Stimulated activated CD8-positive, alpha-beta memory T cell treated with anti-CD3 and anti-CD28 coated beads, Interleukin-15, amount 100 ng/mL, for 48 hours (primary cell): ENCODE data around the gene FAIM2.

Experiments used
- DNase-seq, 2 donors: peaks; one replicate each; pipeline ENCODE4 v3.0.0-alpha.2; 2020; ENCODE audit warnings: low read depth in 2 of 2

Gene FAIM2

DNA sequence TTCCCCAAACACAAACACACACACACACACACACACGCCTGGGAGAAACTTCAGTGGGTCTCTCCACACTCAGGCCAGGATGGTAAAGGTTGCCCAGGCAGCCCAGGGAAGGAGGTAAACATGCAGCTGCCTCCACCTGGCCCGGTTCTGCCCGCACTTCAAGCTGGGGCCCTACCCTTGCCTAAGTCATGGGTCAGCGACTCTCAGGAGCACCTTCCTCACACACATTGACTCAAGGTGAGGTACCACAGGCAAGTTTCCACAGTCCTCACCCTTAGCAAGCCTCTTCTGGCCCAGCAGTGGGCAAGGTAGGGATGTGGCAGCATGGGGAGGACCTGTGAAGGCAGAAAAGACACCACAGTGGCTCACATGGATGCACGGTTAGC lies 14.1 kb upstream of the FAIM2 start:
- DNase-seq = no peak

DNA sequence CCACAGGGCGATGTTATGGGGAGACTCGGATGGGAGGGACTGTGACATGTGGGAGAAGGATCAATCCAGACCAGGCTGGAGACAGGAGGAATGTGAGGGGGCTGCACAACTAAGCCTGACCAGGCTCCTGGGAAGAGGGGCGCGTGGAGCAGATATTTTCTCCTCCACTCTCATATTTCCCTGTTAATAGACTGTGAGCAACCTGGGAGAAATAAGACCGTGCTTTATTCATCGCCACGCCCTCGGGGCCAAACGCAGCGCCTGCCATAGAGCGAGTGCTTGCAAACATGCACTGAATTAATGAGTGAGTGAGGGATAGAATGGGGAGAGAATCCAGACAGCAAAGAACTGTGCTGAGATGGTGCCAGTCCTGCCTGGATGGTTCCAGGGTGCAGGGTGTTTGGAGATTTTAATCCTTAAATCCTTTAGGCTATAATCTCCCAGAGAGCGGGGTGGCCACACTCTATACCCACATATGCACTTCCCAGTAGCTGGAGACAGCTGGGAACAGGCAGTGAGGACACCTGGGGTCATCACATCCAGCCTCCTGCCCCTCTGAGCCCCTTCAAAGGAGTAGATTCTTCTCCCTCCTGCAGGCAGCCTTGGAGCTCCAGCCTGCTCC lies 13.6 kb upstream of the FAIM2 start:
- no peak for DNase-seq

DNA sequence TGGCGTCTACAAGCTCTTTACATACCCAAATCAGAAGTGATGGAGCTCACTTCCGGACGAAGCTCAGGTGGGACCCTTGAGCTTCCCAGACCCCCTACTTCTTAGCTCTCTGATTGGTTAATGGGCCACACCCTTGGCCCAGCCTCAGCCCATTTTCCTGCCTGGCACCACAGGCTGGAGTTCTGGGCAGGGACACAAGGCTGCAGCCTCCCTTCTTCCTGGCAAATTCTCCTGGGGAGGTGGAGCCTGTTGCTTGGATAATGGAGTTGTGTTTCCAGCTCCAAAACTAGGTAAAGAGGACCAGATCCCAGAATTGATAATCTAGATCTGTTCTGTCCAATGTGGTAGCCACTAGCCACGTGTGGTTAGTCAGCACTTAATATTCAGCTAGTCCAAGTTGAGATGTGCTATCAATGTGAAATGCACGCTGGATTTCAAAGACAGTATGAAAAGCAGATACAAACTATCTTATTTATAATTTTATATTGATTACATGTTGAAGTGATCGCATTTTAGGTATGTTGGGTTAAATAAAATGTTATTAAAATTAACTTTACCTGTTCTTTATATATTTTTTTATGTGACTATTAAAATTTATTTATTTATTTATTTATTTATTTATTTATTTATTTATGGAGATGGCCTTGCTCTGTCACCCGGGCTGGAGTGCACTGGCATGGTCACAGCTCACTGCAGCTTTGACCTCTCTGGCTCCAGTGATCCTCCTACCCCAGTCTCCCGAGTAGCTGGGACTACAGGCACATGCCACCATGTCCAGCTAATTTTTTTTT lies 12.6 kb upstream of the FAIM2 start:
- DNase-seq = no peak

DNA sequence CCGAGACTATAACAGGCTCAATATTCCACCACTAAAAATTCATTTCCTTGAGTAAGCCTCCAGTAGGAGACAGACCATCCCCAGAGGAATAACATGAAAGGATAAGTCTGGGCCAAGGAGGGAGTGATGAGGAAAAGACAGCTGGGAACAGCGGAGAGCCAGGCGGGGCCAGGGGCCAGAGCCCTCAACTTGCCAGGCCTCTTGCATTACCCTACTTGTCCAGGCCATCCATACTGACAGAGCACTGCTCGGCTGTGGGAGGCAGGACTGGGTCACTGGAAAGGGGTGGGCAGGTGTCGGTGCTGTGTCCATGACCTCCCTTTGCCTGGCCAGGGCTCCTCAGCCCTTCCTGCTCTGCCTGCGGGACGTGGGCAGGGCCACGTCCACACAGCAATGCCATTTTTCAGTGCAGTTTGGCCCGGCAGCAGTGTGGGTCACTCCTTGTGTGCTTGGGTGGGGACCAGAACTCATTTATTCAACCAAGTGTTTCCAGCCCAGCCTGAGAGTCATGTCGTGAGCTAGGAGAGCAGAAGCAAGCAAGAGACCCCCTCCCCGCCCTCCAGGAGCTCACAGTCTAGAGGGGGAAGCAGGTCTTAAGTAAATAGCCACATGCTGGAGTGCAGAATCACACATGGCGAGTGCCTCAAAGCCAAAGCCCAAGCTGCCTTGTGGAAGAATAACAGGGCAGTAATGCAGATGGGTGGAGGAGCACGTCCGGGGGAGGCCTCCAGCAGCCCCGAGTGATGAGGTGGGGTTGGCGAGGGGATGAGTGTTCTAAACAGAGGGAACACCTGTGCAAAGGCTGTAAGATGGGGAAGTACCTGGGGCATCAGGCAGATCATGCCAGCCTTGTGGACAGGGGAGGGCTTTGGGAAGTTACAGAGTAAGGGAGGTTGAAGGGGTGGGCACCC lies 8.9 kb upstream of the FAIM2 start:
- no peak for DNase-seq

DNA sequence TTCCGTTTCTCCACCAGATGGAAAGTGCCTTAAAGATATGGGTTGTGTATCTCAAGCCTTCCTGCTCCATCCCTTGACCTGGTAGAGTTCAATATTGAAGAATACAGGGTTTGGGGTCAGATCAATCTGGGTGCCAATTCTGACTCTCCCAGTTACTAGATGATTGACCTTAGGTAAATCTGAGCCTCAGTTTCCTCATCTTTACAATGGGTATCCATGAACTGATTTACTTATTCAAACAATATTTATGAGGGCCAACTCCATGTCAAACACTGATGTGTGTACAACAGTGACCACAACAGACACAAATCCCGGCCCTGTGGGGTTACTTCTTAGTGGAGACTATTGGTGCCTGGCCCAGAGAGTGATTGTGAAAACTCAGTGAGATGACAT lies 7.5 kb upstream of the FAIM2 start:
- DNase-seq = no peak

DNA sequence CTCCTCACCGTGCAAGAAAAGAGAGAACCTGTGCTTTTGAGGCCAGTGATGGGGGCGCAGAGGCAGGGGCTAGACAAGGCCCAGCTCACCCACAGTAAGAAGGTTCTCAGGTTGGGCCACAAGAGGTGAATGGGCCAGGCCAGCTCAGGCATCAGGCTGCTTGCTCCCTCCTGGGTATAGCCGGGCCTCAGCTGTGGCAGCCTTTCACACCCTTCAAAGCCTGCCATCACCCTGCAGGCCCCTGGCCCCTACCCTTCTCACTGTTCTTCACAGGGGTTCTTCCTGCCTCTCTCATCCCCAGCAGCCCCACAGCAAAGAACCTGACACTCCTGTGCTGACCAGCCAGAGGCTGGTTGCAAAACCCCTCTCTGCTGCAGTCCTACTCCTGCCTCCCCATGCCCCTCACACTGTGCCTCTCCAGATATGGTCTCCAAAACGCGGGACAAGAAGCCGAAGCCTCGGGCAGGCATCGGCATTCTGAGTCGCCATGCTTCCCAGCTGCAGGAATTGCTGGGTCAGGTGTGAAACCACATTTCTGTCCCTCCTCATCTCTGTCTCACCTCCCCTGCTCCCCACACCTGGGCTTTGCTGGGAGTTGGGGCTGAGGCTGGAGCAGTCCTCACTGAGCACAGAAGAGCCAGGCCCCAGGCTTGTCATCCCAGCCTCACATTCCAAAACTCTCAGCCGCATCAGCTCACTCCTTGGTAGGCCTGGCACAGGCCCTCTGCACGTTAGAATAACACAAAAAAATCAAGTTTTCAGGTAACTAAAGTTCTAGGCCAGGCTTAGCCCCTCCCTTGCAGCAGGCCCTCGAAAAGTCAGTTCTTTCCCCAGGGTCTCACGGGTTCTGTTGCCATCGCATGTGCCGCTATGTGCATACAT lies 6.9 kb upstream of the FAIM2 start:
- DNase-seq = no peak

DNA sequence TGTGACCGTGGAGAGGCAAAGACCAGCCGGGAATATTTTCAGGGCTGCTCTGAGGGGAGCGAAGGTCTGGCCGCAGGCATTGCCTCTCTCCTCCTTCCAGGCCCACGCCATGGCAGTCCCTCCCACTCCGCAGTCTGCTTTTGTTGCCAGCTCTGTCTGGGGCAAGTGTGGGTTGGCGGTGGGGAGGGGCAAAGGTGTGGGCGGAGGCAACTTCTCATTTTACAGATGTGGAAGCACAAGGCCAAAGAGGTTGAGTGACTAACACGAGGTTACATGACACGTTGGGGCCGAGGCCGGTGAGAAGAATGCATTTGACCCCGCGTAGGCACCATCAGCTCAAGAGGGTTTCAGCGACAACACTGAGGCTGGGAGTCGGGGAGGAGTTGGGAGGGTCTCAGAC lies 6.1 kb upstream of the FAIM2 start:
- no peak for DNase-seq

DNA sequence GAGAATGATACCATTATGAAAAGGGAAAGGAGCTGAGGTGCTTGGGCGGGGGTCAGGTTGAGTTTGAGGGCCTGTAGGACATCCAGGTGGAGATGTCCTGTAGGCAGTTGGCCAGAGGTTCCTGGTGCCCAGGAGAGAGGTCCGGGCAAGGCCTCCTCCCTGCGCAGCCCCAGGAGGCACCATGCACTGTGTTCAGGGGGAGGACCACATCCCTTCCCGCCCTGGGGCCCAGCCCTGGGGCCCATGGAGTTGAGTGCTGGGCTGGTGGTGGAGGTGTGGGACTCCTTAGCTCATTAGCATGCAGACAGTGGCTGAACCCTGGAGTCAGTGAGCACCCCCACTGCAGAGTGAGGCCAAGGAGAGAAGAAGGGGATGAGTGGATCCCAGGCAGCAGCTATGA lies 5.7 kb upstream of the FAIM2 start:
- no peak for DNase-seq

DNA sequence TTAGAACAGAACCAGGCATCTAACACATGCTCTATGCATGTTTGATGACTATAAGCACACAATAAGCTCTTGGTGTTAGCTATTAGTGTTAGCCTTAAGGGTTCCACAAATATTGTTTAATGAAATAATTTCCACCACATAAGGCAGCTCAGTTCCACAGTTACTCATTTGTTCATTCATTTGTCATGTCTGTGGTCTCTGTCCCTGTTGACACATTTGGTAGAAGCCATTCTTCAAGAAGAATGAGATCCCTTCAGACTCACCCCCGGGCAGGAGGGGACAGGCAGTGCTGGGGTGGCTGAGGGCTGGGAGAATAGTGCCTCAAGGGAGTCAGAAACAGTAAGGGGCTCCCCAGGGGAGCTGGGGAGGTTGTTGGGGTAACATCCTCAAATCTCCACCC lies 3.7 kb upstream of the FAIM2 start:
- DNase-seq = no peak

DNA sequence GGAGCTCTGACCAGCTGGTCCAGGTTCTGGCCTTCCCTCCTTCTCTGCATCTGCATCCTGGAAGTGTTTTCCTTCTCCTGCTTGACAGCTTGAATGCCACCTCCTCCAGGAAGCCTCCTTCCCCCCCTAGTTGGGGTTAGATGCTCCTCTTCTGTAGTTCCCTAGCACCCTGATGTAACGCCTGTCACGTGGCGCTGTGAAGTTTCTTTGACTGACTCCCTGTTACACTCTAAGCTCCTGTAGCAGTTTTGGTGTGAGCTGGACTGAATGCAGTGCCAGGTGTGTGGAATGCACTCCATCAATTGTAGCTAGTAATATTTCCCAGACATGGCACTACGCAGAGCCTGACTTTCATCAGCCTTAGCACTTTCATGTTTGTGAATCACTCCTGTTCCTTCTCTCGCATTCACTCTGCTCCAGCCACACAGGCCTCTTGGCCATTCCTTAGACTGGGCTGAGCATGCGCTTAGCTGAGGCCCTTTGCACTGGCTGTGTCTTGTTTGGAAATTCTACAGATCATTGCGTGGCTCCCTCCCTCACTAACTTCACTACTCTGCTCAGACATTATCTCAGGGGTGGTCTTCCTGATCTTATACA lies 2.1 kb upstream of the FAIM2 start:
- DNase-seq = no peak

DNA sequence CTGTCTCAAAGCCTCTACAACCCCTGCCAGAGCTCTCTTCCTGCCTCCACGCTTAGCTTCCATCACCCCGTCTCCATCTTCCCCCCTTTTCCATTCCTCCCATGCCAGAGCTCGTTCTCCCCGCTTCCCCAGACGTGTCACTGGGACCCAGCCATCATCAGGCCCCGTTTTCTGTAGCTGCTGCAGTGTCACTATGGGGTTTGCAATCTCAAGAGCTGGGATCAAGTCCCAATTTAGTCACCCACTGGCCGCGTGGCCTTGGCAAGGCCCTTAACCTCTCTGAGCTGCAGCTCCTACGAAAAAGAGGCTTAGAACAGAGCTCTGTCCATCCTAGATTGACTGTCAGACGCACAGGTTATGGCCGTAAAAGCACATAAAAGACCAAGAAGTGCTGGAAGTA lies 901 bp upstream of the FAIM2 start:
- no peak for DNase-seq

DNA sequence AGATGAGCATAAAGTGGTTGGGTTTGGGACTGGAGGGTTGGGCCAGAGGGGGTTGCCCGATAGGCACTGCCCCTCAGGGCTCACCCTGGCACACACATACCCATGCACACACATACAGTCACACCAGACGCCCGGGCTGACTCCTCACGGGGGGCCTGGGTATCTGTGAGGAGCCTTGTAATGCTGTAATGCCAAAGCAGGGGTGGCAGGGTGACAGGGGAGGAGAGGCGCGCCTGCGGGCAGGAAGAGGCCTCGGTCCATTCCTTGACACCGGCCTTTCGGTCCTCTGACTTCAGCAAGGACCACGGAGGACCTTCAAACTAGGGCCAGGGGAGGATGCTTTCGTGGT lies 375 bp downstream of the FAIM2 start:
- no peak for DNase-seq

DNA sequence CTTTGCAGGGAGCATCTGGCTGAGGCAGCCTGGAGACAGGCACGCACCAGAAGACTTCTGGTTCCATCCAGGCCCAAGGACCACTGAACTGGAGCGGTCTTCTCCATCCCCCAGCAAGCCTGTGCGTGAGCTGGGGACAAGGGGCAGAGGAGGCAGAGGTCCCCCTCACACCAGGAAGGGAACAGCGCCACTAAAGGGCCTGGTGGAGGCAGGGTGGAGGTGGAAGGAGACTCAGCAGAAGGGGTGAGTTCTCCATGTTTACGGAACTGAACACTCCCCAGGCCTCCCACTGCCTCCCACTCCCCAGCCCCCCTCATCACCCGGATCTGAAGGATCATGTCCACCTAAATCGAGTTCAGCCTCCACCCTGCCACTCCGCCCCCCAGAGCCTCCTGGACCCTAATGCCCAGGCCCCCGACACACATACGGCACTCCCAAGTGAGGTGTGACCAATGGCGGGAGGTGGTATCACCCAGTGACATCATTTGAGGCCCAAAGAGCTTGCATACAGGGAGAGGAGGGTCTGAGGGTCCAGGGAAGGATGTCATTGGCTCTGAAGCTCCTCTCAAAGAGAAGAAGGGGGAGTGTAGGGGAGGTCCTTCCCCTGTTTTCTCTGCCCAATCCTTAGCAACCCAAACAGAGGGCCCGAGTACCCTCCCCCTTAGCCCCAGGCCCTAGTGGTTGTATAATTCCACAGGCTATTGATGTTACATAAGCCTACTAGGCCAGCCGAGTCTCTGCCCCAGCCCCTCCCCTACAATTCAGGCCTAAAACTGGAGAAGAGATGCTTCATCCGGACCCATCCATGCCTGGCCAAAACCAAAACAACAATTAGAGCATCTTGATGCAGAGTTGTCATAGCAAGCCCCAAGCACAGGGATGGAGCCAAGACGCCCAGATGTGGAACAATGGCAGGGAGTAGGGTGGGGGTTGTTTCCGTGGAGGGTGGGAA lies 1.0 kb downstream of the FAIM2 start:
- DNase-seq = no peak

DNA sequence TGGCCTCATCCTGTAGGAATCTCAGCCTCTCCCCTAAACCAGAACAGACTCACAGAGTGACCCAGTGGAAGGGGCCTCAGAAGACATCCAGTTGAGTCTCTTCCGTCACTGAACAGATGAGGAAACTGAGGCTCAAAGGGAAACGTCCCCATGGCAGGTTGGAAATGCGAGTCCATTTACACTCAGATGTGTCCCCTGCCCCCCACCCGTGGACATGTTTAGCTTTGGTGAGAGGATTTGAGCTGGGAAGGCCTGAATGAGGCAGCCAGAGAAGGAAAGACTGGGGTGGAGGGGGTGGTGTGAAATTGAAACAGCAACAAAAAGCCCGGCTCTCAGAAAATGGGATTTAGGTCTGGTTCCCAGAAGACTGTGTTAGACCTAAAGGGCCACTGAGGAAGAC lies 1.7 kb downstream of the FAIM2 start:
- no peak for DNase-seq

DNA sequence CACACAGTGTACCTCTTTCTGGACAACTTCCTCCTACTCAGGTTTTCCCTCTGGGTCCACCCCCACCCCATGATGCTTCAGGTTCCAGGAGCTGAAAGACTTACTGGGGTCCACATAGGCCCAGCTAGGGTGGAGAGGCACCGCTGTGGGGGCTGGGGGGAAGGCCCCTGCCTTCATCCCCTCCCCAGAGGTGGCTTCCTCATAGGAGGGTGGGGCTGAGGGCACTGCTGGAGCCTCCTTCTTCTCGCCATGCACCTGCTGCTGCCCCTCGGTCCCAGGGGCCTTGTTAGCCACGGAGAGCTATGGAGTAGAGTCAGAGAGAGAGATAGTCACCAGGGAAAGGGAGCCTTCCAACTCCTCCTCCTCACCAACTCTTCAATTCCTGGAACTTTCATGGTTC lies 2.7 kb downstream of the FAIM2 start:
- no peak for DNase-seq

DNA sequence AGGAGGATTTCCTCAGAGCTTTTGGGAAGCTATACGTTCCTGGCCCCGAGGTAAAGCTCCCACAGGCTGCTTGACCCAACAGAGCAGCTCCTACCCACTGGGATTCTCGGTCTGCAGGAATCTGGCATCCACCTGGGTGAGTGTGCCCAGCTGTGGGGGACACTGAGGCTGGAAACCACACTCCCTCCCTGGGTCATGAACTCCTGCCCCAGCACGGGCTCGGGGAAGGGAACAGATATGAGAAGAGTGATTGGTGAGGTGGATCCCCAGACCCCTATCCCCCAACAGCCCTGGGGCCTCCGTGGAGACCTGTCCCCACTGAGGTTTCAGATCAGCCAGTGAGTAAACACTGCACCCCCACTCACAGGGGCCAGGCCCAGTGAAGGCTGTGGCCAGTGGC lies 3.3 kb downstream of the FAIM2 start:
- DNase-seq = no peak

DNA sequence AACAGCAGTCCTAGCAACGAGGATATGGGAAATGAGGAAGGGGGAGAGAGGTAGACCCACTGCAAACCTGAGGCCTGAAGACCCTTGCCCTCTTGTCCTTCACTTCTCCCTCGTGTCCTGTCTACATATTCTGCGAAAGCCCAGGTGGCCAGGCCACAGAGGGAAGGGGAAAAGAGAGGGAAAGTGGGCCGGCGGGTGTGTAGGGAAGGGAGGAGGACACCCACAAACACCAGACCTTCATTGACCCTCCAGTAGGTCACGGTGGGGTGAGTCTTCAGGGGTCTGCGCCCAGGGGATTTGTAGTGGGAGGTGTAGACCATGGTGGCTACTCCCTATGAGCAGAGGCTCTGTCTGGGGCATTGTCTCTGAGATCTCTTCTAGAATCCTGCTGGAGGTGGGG lies 3.8 kb downstream of the FAIM2 start:
- no peak for DNase-seq

DNA sequence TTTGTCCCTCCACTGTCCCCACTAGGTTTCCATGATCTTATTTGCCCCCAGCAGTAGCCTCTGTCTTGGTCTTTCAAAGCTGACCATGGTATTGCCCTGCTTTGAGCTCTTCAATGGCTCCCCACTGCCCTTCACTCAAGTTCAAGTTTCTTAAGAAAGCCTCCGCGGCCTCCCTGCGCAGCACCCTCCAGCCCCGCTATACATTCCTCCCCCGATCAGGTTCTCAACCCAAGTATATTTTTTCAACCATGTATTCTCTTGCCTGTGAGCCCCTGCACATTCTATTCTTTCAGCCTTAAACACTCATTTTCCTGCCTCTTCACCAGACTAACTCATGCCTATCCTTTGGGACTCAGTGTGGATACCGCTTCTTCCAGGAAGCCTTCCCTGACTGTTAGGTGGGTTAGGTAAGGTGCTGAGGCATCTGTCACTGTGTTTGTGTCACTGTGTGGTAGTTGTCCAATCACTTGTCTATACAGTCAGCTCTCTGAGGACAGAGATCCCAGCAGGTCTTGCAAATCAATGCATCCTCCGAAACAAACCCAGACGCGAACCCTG lies 4.3 kb downstream of the FAIM2 start:
- DNase-seq = no peak

DNA sequence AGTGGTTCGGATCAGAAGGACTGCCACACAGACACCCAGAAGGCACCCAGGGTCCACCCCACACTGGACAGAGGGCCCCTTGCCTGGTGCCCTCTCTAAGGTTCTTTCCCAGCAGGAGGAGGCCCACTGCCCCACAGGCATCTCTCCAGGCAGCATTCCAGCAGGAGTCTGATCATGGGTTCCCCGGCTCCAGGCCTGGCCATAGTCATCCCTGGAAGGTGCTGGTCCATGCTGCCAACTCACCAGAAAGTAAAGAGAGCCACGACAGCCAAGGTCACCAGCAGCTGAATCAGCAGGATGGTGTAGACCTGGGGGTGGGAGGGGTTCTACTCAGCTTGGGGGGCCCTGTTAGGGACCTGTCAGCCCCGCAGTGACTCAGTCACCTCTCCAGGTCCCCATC lies 6.4 kb downstream of the FAIM2 start:
- DNase-seq = no peak

DNA sequence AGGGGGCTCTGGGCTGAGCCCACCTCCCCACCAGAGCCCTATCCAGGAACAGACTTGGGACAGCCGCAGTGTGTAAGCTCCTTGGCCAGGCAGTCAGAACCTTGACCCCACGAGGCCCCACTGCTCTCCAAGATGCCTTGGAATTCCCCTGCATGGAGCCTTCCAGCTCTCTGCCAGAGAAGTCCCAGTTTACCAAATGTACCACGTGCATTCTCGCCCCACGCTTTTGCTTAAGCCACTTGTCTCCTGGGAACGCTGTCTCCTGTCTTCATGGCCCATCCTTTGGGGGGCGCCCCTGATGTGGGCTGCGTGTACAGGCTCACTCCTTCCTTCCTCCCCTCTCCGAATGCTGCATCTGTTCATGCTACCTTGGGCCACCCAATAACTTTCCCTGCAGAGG lies 7.9 kb downstream of the FAIM2 start:
- no peak for DNase-seq
